NCI-H524 treated with DMSO at 0.1 percent for 48 hours (cell line): Measurements from ENCODE around the gene MACROH2A2.
"Not testable (repeated sequence)": the region's sequence is repeated elsewhere in the genome, so short reads cannot be mapped to it uniquely, and the experiment has no call there.

Source experiments
- DNase-seq: peaks from one replicate; lab custom pipeline; 2025; lab: John Stamatoyannopoulos, UW

MACROH2A2 gene

GRCh38 chr10:70052462-70053217, at the start of gene MACROH2A2:
TSS of gene MACROH2A2 (plus strand) at chr10:70052846. CDS start at chr10:70075659, 22,813 bp downstream.
- DNase-seq: no peak

- DNase-seq: no peak
Measured at GRCh38 chr10:70007116-70007820, 45.4 kb upstream of the MACROH2A2 start.

GRCh38 chr10:70031215-70031614, 21.4 kb upstream of the MACROH2A2 start:
- no peak for DNase-seq

- DNase-seq: no peak
Measured at GRCh38 chr10:70032667-70033289, 19.9 kb upstream of the MACROH2A2 start.

- DNase-seq: peak; percentile 2
Measured at GRCh38 chr10:70034232-70034631, 18.4 kb upstream of the MACROH2A2 start.

- DNase-seq: no peak
Measured at GRCh38 chr10:70035531-70035930, 17.1 kb upstream of the MACROH2A2 start.

GRCh38 chr10:70038923-70039322, 13.7 kb upstream of the MACROH2A2 start:
- DNase-seq: no peak

- DNase-seq: no peak
Measured at GRCh38 chr10:70041016-70041415, 11.6 kb upstream of the MACROH2A2 start.

GRCh38 chr10:70041739-70042138, 10.9 kb upstream of the MACROH2A2 start:
- not testable (repeated sequence) for DNase-seq

- DNase-seq: not testable (repeated sequence)
Measured at GRCh38 chr10:70047066-70047465, 5.6 kb upstream of the MACROH2A2 start.

GRCh38 chr10:70048030-70048723, 4.5 kb upstream of the MACROH2A2 start:
- DNase-seq: no peak

GRCh38 chr10:70051848-70052247, 798 bp upstream of the MACROH2A2 start:
- DNase-seq: no peak

- no peak for DNase-seq
Measured at GRCh38 chr10:70053218-70053840, 683 bp downstream of the MACROH2A2 start.

- DNase-seq: no peak
Measured at GRCh38 chr10:70053841-70054288, 1.2 kb downstream of the MACROH2A2 start.

GRCh38 chr10:70054902-70055301, 2.3 kb downstream of the MACROH2A2 start:
- DNase-seq: no peak

GRCh38 chr10:70055550-70055949, 2.9 kb downstream of the MACROH2A2 start:
- no peak for DNase-seq

GRCh38 chr10:70057306-70057705, 4.7 kb downstream of the MACROH2A2 start:
- DNase-seq: no peak

- no peak for DNase-seq
Measured at GRCh38 chr10:70060389-70060788, 7.7 kb downstream of the MACROH2A2 start.

- DNase-seq: no peak
Measured at GRCh38 chr10:70063418-70064098, 10.9 kb downstream of the MACROH2A2 start.

GRCh38 chr10:70064486-70064885, 11.8 kb downstream of the MACROH2A2 start:
- no peak for DNase-seq

GRCh38 chr10:70066190-70066589, 13.5 kb downstream of the MACROH2A2 start:
- no peak for DNase-seq
